Measurements from ENCODE around the gene HNRNPA1L2.
"Not testable (repeated sequence)": the region's sequence is repeated elsewhere in the genome, so short reads cannot be mapped to it uniquely, and the experiment has no call there.

GRCh38 chr13:52609013-52609606, 33.1 kb upstream of the HNRNPA1L2 start:
- not testable (repeated sequence) for TF ChIP-seq POLR2AphosphoS5 (IDR thresholded peaks at IDR 0.05; ENCODE audit: low read depth, low read length); POLR2A (IDR thresholded peaks at IDR 0.05; ENCODE audit: low read depth, low read length); TAF1 (IDR thresholded peaks at IDR 0.05; ENCODE audit: borderline replicate concordance, low read depth, low read length)

Measured in GM12892 (cell line).